GM23338 (cell line): Measurements from ENCODE around the gene HMGCL. TPM values are rescaled to one million over a fixed set of nuclear protein-coding genes. Genes with fewer than 3 reads are reported as not detected.

ENCODE experiments used
- ATAC-seq: fragments of 200-7000 bp; cut with Tn5 transposase; 3 replicates; pipeline ENCODE4 v1.9.1; 2020
- DNase-seq: peaks from one replicate; pipeline ENCODE4 v3.0.0-alpha.2; 2015; ENCODE audit warnings: low spot score
- H2AFZ ChIP-seq: fragments of 200-600 bp; sonication (generic); 2 replicates; pipeline ENCODE4 v1.8.0; 2016; ENCODE audit warnings: antibody characterized with exemption, mild to moderate bottlenecking, moderate library complexity
- H3F3A ChIP-seq: fragments of 200-600 bp; sonication (generic); replicated peaks from 2 replicates; pipeline ENCODE4 v1.8.0; 2017; ENCODE audit warnings: antibody characterized with exemption, mixed run types, low read depth
- H3K27ac ChIP-seq: fragments of 200-600 bp; sonication (generic); 2 replicates; pipeline ENCODE4 v1.6.1; 2016; ENCODE audit warnings: low read depth
- H3K27me3 ChIP-seq: fragments of 200-600 bp; sonication (generic); 2 replicates; pipeline ENCODE4 v1.8.0; 2016; ENCODE audit warnings: mild to moderate bottlenecking, mixed run types, moderate library complexity; ENCODE audit not compliant: insufficient read depth
- H3K36me3 ChIP-seq: fragments of 200-600 bp; sonication (generic); 2 replicates; pipeline ENCODE4 v1.8.0; 2016; ENCODE audit warnings: mild to moderate bottlenecking; ENCODE audit not compliant: insufficient read depth
- H3K4me1 ChIP-seq: fragments of 200-600 bp; sonication (generic); 2 replicates; pipeline ENCODE4 v1.8.0; 2016; ENCODE audit warnings: mild to moderate bottlenecking, moderate library complexity; ENCODE audit not compliant: insufficient read depth
- H3K4me2 ChIP-seq: fragments of 200-600 bp; sonication (generic); 2 replicates; pipeline ENCODE4 v1.7.1; 2017; ENCODE audit warnings: mixed run types
- H3K4me3 ChIP-seq: fragments of 200-600 bp; sonication (generic); 2 replicates; pipeline ENCODE4 v1.6.1; 2016; ENCODE audit warnings: mixed run types
- H3K79me2 ChIP-seq: fragments of 200-600 bp; sonication (generic); replicated peaks from 2 replicates; pipeline ENCODE4 v1.8.0; 2017; ENCODE audit warnings: mild to moderate bottlenecking; ENCODE audit not compliant: insufficient read depth
- H3K9me2 ChIP-seq: fragments of 200-600 bp; sonication (generic); 2 replicates; pipeline ENCODE4 v1.8.0; 2017; ENCODE audit not compliant: insufficient read depth
- H4K20me1 ChIP-seq: fragments of 200-600 bp; sonication (generic); replicated peaks from 2 replicates; pipeline ENCODE4 v1.8.0; 2017; ENCODE audit warnings: mild to moderate bottlenecking; ENCODE audit not compliant: insufficient read depth
- H3K27ac Mint-ChIP-seq: 2 replicates; pipeline ENCODE4 v1.8.0; 2020; ENCODE audit warnings: inconsistent platforms, mild to moderate bottlenecking, moderate library complexity, mixed read lengths
- H3K27me3 Mint-ChIP-seq: 3 replicates; pipeline ENCODE4 v1.8.0; 2022; ENCODE audit warnings: low read depth, mild to moderate bottlenecking, moderate library complexity, mixed read lengths, inconsistent platforms; ENCODE audit not compliant: insufficient read depth, poor library complexity
- H3K36me3 Mint-ChIP-seq: 3 replicates; pipeline ENCODE4 v1.8.0; 2021; ENCODE audit warnings: low read depth, mild to moderate bottlenecking, inconsistent platforms, moderate library complexity, mixed read lengths
- H3K4me1 Mint-ChIP-seq: 3 replicates; pipeline ENCODE4 v1.8.0; 2020; ENCODE audit warnings: mild to moderate bottlenecking, inconsistent platforms, mixed read lengths
- H3K4me3 Mint-ChIP-seq: 3 replicates; pipeline ENCODE4 v1.8.0; 2021; ENCODE audit warnings: moderate library complexity, mild to moderate bottlenecking, inconsistent platforms, mixed read lengths
- H3K9me3 Mint-ChIP-seq: 3 replicates; pipeline ENCODE4 v1.8.0; 2020; ENCODE audit warnings: moderate library complexity, mild to moderate bottlenecking, inconsistent platforms, mixed read lengths
- CREB1 ChIP-seq: fragments of 250-450 bp; sonication (Bioruptor Pico); IDR thresholded peaks from 2 replicates; pipeline ENCODE4 v1.5.0; 2020; ENCODE audit warnings: low read depth, mild to moderate bottlenecking, moderate library complexity
- EZH2 ChIP-seq: fragments of 200-600 bp; sonication (generic); IDR thresholded peaks from one replicate; pipeline ENCODE4 v1.8.0; 2017; ENCODE audit warnings: antibody characterized with exemption, mild to moderate bottlenecking, low read depth; ENCODE audit not compliant: unreplicated experiment
- EZH2phosphoT487 ChIP-seq: fragments of 200-600 bp; sonication (generic); IDR thresholded peaks from one replicate; pipeline ENCODE4 v1.8.1; 2018; ENCODE audit warnings: antibody characterized with exemption; ENCODE audit not compliant: unreplicated experiment
- JUNB ChIP-seq: IDR thresholded peaks from one replicate; pipeline ENCODE4 v1.6.1; 2016; ENCODE audit warnings: antibody characterized with exemption; ENCODE audit not compliant: unreplicated experiment
- NANOG ChIP-seq: IDR thresholded peaks from 2 replicates; pipeline ENCODE4 v1.6.1; 2016; ENCODE audit warnings: antibody characterized with exemption, borderline replicate concordance
- POLR2AphosphoS5 ChIP-seq: IDR thresholded peaks from 2 replicates; pipeline ENCODE4 v1.6.1; 2016; ENCODE audit warnings: antibody characterized with exemption, low read depth
- STAT1 ChIP-seq: IDR thresholded peaks from one replicate; pipeline ENCODE4 v1.6.1; 2016; ENCODE audit warnings: antibody characterized with exemption; ENCODE audit not compliant: unreplicated experiment
- ZNF114 ChIP-seq: fragments of 250-450 bp; sonication (Bioruptor Pico); IDR thresholded peaks from 2 replicates; pipeline ENCODE4 v1.5.0; 2020; ENCODE audit warnings: mild to moderate bottlenecking, moderate library complexity
- ZNF331 ChIP-seq: fragments of 250-450 bp; sonication (Bioruptor Pico); IDR thresholded peaks from 2 replicates; pipeline ENCODE4 v1.5.0; 2020; ENCODE audit warnings: low read depth, mild to moderate bottlenecking, moderate library complexity
- polyA plus RNA-seq: library from polyadenylated mRNA; unstranded; fragments of >200 nt; fragmentation: Nextera tagmentation; extraction: Ambion mirVana; gene quantifications from 2 replicates; pipeline ENCODE4 v1.2.1, GENCODE V29; 2016
- total RNA-seq: library from RNA; depleted of rRNA; stranded (reverse); fragments of >200 nt; shearing (Covaris generic); gene quantifications from 2 replicates; pipeline ENCODE4 v1.2.3, GENCODE V29; 2014
- TF ChIP-seq, protein P1 (sequence below): IDR thresholded peaks from 2 replicates; pipeline ENCODE4 v1.6.1; 2016; ENCODE audit warnings: antibody characterized with exemption
- TF ChIP-seq, protein P2 (sequence below): IDR thresholded peaks from one replicate; pipeline ENCODE4 v1.6.1; 2018; ENCODE audit warnings: antibody characterized with exemption; ENCODE audit not compliant: unreplicated experiment
- TF ChIP-seq, protein P3 (sequence below), 2 experiments: fragments of 200-600 bp in 1 of 2; sonication (generic) in 1 of 2; conservative IDR thresholded peaks; 2 replicates each; pipeline versions ENCODE4 v1.5.1 to v1.6.1; 2016 to 2017; ENCODE audit warnings: antibody characterized with exemption in 2 of 2, low read depth in 2 of 2, mild to moderate bottlenecking in 2 of 2, moderate library complexity in 1 of 2
- TF ChIP-seq, protein P4 (sequence below): fragments of 250-450 bp; sonication (Bioruptor Pico); IDR thresholded peaks from 2 replicates; pipeline ENCODE4 v1.5.0; 2020; ENCODE audit warnings: mild to moderate bottlenecking, moderate library complexity

HMGCL gene
- total and polyA plus RNA-seq, 2 experiments from 2014 or later = 11.6 to 13.7 TPM

DNA sequence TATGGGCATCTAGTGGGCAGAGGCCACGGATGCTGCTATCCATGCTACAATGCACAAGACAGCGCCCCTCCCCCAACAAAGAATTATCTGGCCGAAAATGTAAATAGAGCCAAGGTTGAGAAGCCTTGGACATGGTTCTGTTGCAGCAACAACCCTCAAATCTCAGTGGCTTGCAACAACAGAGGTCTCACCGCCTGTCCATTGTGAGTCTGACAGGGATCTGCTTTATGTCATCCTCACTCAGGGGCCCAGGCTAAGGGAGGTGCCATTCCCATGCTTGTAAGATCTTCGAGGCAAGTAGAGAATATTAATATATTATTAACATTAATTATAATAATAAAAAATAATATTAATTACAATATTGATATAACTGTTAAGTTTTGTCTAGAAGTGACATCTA is 56.5 kb downstream of the HMGCL start:
- Histone ChIP-seq H3K79me2 (peaks cover 3% of the 10 kb centered on the region; the same call in 1 of the 2 replicates), H3K27me3 (no peaks in the 10 kb centered on the region), H3K36me3 (peaks cover 5% of the 10 kb centered on the region), H2AFZ (no peak overlapping the region), H3K4me1 (no peaks in the 10 kb centered on the region), H4K20me1 (no peaks in the 10 kb centered on the region; the same call in 1 of the 2 replicates), H3K4me2 (no peak overlapping the region), H3K9me2 (no peaks in the 10 kb centered on the region), H3F3A (0 out of 2 replicates have a peak, but pooled peaks cover 2% of the 10 kb centered on the region), H3K4me3 (no peak overlapping the region), H3K27ac (no peak overlapping the region)
- TF ChIP-seq CREB1 (CRISPR knock-in tag) (no peak), EZH2phosphoT487 (no peak), STAT1 (no peak), ZNF114 (CRISPR knock-in tag) (no peak), NANOG (no peak), POLR2AphosphoS5 (no peak), ZNF331 (CRISPR knock-in tag) (no peak), JUNB (no peak), EZH2 (no peak)
- TF ChIP-seq, protein P1, sequence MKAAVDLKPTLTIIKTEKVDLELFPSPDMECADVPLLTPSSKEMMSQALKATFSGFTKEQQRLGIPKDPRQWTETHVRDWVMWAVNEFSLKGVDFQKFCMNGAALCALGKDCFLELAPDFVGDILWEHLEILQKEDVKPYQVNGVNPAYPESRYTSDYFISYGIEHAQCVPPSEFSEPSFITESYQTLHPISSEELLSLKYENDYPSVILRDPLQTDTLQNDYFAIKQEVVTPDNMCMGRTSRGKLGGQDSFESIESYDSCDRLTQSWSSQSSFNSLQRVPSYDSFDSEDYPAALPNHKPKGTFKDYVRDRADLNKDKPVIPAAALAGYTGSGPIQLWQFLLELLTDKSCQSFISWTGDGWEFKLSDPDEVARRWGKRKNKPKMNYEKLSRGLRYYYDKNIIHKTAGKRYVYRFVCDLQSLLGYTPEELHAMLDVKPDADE = no peak
- TF ChIP-seq, protein P2, sequence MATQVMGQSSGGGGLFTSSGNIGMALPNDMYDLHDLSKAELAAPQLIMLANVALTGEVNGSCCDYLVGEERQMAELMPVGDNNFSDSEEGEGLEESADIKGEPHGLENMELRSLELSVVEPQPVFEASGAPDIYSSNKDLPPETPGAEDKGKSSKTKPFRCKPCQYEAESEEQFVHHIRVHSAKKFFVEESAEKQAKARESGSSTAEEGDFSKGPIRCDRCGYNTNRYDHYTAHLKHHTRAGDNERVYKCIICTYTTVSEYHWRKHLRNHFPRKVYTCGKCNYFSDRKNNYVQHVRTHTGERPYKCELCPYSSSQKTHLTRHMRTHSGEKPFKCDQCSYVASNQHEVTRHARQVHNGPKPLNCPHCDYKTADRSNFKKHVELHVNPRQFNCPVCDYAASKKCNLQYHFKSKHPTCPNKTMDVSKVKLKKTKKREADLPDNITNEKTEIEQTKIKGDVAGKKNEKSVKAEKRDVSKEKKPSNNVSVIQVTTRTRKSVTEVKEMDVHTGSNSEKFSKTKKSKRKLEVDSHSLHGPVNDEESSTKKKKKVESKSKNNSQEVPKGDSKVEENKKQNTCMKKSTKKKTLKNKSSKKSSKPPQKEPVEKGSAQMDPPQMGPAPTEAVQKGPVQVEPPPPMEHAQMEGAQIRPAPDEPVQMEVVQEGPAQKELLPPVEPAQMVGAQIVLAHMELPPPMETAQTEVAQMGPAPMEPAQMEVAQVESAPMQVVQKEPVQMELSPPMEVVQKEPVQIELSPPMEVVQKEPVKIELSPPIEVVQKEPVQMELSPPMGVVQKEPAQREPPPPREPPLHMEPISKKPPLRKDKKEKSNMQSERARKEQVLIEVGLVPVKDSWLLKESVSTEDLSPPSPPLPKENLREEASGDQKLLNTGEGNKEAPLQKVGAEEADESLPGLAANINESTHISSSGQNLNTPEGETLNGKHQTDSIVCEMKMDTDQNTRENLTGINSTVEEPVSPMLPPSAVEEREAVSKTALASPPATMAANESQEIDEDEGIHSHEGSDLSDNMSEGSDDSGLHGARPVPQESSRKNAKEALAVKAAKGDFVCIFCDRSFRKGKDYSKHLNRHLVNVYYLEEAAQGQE = no peak
- TF ChIP-seq, protein P3, sequence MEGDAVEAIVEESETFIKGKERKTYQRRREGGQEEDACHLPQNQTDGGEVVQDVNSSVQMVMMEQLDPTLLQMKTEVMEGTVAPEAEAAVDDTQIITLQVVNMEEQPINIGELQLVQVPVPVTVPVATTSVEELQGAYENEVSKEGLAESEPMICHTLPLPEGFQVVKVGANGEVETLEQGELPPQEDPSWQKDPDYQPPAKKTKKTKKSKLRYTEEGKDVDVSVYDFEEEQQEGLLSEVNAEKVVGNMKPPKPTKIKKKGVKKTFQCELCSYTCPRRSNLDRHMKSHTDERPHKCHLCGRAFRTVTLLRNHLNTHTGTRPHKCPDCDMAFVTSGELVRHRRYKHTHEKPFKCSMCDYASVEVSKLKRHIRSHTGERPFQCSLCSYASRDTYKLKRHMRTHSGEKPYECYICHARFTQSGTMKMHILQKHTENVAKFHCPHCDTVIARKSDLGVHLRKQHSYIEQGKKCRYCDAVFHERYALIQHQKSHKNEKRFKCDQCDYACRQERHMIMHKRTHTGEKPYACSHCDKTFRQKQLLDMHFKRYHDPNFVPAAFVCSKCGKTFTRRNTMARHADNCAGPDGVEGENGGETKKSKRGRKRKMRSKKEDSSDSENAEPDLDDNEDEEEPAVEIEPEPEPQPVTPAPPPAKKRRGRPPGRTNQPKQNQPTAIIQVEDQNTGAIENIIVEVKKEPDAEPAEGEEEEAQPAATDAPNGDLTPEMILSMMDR (conservative IDR thresholded peaks at IDR 0.05; ENCODE audit: low read depth in 2 of 2) = no peak
- TF ChIP-seq, protein P4, sequence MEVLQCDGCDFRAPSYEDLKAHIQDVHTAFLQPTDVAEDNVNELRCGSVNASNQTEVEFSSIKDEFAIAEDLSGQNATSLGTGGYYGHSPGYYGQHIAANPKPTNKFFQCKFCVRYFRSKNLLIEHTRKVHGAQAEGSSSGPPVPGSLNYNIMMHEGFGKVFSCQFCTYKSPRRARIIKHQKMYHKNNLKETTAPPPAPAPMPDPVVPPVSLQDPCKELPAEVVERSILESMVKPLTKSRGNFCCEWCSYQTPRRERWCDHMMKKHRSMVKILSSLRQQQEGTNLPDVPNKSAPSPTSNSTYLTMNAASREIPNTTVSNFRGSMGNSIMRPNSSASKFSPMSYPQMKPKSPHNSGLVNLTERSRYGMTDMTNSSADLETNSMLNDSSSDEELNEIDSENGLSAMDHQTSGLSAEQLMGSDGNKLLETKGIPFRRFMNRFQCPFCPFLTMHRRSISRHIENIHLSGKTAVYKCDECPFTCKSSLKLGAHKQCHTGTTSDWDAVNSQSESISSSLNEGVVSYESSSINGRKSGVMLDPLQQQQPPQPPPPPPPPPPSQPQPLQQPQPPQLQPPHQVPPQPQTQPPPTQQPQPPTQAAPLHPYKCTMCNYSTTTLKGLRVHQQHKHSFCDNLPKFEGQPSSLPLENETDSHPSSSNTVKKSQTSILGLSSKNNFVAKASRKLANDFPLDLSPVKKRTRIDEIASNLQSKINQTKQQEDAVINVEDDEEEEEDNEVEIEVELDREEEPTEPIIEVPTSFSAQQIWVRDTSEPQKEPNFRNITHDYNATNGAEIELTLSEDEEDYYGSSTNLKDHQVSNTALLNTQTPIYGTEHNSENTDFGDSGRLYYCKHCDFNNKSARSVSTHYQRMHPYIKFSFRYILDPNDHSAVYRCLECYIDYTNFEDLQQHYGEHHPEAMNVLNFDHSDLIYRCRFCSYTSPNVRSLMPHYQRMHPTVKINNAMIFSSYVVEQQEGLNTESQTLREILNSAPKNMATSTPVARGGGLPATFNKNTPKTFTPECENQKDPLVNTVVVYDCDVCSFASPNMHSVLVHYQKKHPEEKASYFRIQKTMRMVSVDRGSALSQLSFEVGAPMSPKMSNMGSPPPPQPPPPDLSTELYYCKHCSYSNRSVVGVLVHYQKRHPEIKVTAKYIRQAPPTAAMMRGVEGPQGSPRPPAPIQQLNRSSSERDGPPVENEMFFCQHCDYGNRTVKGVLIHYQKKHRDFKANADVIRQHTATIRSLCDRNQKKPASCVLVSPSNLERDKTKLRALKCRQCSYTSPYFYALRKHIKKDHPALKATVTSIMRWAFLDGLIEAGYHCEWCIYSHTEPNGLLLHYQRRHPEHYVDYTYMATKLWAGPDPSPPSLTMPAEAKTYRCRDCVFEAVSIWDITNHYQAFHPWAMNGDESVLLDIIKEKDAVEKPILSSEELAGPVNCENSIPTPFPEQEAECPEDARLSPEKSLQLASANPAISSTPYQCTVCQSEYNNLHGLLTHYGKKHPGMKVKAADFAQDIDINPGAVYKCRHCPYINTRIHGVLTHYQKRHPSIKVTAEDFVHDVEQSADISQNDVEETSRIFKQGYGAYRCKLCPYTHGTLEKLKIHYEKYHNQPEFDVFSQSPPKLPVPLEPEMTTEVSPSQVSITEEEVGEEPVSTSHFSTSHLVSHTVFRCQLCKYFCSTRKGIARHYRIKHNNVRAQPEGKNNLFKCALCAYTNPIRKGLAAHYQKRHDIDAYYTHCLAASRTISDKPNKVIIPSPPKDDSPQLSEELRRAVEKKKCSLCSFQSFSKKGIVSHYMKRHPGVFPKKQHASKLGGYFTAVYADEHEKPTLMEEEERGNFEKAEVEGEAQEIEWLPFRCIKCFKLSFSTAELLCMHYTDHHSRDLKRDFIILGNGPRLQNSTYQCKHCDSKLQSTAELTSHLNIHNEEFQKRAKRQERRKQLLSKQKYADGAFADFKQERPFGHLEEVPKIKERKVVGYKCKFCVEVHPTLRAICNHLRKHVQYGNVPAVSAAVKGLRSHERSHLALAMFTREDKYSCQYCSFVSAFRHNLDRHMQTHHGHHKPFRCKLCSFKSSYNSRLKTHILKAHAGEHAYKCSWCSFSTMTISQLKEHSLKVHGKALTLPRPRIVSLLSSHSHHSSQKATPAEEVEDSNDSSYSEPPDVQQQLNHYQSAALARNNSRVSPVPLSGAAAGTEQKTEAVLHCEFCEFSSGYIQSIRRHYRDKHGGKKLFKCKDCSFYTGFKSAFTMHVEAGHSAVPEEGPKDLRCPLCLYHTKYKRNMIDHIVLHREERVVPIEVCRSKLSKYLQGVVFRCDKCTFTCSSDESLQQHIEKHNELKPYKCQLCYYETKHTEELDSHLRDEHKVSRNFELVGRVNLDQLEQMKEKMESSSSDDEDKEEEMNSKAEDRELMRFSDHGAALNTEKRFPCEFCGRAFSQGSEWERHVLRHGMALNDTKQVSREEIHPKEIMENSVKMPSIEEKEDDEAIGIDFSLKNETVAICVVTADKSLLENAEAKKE = no peak
- H3K9me3 Mint-ChIP-seq = no peaks in the 10 kb centered on the region
- H3K4me1 Mint-ChIP-seq = no peaks in the 10 kb centered on the region
- H3K36me3 Mint-ChIP-seq = peaks cover 17% of the 10 kb centered on the region; the same call in 2 of the 3 replicates
- H3K27ac Mint-ChIP-seq = no peak overlapping the region
- no peaks in the 10 kb centered on the region for H3K27me3 Mint-ChIP-seq
- ATAC-seq = no peak
- no peak for DNase-seq
- no peak overlapping the region for H3K4me3 Mint-ChIP-seq
